DMS79 (cell line): ENCODE measurements around the gene TNFAIP1.

Experiments
- DNase-seq: peaks from one replicate; lab custom pipeline; 2025; lab: John Stamatoyannopoulos, UW

Gene TNFAIP1

DNA sequence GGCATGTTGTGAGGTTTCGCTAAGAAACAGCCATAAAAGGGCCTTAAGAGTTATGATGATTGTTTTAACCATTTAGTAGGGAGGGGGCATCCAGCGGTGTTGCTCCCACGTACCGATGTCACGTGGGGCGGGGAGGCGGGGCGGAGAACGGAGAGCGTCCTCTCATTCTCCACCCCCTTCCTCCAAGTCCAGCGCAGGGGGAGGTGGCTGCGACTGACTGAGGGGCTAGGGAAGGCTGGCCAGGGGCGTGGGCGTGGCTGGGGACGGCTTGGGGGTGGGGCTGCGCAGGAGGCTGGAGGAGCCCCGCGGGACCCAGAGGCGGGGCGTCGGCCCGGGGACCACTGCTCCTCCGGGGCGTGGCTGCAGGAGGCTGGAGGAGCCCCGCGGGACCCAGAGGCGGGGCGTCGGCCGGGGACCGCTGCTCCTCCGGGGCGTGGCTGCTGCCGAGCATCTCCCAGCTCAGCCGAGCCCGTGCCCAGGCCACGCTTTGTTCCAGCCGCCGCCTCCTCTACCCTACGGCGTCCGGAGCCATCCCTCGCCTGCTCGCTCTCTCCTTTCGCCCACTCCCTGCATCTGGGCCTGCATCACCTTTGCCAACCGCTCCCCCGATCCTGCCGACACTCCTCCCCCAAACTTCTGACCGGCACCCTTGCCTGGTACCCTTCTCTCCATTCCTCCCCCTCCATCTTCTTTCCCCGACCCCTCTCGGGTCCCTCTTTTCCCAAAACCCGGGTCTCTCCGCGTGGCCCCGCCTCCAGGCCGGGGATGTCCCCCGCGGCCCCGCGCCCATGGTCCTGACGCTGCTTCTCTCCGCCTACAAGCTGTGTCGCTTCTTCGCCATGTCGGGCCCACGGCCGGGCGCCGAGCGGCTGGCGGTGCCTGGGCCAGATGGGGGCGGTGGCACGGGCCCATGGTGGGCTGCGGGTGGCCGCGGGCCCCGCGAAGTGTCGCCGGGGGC is 36.0 kb downstream of the TNFAIP1 start, which contains the start of gene SARM1:
TSS of gene SARM1 (plus strand) at position 450 of the 958 bp plus-strand sequence. CDS start at position 789, 339 bp downstream.
- DNase-seq, result peak; percentile 88

GRCh38 chr17:28372203-28372944 is 36.8 kb downstream of the TNFAIP1 start:
- no peak for DNase-seq

GRCh38 chr17:28372945-28373274 is 37.3 kb downstream of the TNFAIP1 start:
- DNase-seq, result no peak

DNA sequence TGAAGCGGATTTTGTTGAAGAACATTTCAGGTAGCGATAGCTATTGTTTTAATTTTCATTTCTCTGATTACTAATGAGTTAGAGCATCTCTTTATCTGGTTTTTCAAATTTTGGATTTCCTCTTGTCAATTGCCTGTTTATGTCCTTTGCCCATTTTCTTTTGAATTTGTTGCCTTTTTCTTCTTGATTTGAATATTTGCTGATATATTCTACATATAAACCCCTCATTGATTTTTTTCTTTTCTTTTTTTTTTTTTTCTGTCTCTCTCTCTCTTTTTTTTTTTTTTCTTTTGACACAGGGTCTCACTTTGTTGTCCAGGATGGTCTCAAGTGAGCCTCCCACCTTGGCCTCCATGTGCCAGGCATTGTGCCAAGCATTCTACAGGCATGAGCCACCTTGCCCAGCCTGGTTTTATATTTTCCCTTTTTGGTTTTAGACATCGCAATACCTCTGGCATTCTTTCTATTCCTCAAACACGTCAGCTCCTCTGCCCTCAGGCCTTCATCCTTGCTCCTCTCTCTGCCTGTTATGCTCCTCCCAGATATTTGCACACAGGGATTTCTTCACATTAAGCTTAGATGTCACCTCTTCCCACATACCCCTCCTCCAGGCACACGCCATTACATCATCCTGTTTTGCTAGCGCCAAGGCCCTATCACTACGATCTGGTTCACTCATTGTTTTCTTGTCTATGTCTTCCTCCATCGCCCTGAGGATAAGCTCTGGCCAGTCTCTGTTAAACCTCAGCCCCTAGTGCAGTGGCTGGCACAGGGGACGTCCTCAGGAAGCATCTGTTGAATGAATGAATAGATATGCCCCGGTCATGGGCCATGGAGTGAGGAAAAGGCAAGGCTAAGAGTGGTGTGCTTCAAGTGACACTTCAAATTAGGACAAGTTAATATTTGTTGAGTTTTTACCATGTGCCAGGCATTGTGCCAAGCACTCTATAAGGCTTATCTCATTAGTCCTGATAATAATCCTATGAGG is 44.5 kb downstream of the TNFAIP1 start:
- DNase-seq, result peak; percentile 89

DNA sequence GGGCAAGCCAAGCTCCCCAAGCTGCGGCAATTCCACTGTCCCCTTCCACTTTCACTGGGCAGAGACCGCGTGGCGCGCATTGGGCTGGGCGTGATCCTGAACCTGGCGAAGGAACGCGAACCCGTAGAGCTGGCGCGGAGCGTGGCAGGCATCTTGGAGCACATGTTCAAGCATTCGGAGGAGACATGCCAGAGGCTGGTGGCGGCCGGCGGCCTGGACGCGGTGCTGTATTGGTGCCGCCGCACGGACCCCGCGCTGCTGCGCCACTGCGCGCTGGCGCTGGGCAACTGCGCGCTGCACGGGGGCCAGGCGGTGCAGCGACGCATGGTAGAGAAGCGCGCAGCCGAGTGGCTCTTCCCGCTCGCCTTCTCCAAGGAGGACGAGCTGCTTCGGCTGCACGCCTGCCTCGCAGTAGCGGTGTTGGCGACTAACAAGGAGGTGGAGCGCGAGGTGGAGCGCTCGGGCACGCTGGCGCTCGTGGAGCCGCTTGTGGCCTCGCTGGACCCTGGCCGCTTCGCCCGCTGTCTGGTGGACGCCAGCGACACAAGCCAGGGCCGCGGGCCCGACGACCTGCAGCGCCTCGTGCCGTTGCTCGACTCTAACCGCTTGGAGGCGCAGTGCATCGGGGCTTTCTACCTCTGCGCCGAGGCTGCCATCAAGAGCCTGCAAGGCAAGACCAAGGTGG is 45.7 kb downstream of the TNFAIP1 start:
- no peak for DNase-seq

- peak; percentile 93 for DNase-seq
Measured at GRCh38 chr17:28384281-28385036, 48.9 kb downstream of the TNFAIP1 start.

- no peak for DNase-seq
Measured at GRCh38 chr17:28385037-28385400, 49.5 kb downstream of the TNFAIP1 start.

- peak; percentile 10 for DNase-seq
Measured at GRCh38 chr17:28385406-28385805, 49.8 kb downstream of the TNFAIP1 start.

DNA sequence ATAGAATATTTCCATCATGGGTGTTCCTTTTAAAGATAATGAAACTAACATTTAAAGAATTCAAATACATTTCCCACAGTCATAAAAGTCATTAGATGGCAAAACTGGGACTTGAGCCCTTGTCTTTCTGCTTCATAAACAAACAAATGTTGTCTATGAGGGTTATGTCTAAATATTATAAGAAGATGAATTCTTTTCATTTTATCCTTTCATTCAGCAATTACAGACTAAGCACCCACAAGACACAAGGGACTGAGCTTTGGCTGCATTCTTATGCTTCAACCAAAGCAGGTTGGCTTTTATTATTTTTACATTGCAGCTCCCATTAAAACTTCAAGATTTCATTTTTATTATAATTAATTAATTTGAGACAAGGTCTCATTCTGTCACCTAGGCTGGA is 50.8 kb downstream of the TNFAIP1 start:
- no peak for DNase-seq

- DNase-seq, result no peak
Measured at GRCh38 chr17:28388106-28388505, 52.5 kb downstream of the TNFAIP1 start.

DNA sequence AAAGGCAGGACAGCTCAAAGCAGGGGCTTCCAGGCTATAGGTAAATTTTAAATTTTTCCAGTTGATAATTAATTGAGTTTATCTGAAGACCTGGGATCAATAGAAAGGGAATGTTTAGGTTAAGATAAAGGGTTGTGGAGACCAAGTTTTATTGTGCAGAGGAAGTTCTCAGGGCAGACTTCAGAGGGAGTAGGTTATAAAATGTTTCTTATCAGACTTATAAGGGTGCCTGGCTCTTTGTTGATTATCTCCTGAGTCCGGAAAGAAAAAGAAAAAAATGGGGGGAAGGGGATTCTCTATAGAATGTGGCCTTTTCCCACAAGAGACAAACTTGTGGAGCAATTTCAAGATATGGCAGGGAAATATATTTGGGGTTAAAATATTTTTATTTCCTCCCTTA is 54.6 kb downstream of the TNFAIP1 start:
- DNase-seq, result no peak

- DNase-seq, result no peak
Measured at GRCh38 chr17:28390563-28390962, 55.0 kb downstream of the TNFAIP1 start.

GRCh38 chr17:28390984-28391383 is 55.4 kb downstream of the TNFAIP1 start:
- DNase-seq, result no peak

DNA sequence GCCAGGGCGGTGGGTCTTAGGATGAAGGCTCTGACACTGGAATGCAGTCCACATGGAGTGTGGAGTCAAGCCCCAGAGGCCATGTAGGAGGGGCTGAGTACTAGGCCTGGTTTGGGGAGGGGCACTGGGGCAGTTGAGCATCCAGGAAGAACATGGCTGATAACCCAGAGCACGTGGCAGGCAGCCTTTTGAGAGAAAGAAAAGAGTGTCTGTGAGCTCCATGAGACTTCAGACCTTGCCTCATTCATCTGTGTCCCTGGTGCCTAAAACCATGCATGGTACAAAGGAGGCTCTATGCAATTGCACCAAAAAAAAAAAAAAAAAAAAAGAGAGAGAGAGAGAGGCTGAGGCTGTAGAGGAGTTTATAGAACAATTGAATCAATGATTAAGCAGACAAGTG is 55.8 kb downstream of the TNFAIP1 start:
- no peak for DNase-seq

DNA sequence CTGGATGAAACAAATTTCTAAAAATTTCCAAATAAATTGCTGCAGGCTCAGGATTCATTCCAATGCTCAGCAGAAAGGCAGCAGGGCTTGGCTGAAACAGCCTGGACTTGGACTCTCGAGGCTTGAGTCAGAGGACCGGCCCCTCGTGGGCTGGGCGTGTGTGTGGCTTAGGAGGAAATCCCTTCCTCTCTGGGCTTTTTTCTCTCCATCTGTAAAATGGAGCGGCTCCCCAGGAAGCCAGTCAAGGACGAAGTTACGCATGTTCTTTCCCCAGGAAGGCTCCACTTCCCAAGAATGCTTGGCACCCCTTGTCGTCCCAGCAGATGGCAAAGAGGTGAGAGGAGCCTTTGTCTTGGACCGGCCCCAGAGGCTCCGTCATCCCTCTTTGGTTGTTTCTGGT is 56.9 kb downstream of the TNFAIP1 start:
- no peak for DNase-seq

DNA sequence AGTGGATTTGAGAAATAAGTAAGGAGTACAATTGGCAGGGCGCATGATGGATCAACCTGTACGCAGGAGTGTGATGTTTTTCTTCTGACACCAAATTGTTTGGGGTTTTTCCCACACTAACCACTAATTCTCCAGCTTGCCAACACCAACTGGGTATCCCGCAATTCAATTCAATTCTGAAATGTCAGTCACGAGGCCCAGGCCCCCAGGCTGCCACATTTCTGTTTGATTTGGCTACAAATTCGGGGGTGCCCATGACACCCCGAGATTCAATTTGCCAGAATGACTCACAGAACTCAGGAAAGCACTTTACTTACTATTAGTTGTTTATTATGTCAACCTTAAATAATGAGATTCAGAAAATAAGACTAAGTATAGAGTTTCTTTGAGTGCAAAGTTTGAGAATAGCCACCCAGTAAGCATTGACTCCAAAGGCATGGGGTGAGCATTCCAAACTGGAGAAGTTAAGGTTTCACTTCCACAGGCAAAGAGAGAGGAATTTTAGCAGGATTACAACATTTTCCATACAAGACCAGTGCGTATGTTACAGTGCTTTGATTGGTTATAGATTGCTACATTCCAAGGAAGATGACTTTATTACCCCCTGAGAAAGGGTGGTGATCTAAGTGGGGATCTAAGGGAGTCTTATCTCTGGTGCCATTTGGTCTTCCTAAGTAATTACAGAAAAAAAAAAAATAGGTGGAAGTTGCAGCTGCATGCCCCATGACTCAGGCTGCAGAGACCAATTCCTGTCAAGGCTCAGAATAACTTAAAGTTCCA is 59.0 kb downstream of the TNFAIP1 start:
- DNase-seq, result no peak

- no peak for DNase-seq
Measured at GRCh38 chr17:28395426-28395825, 59.9 kb downstream of the TNFAIP1 start.

GRCh38 chr17:28395968-28396367 is 60.4 kb downstream of the TNFAIP1 start:
- no peak for DNase-seq
